ENCODE measurements around the gene HOXD13.

The HOXD13 gene

DNA sequence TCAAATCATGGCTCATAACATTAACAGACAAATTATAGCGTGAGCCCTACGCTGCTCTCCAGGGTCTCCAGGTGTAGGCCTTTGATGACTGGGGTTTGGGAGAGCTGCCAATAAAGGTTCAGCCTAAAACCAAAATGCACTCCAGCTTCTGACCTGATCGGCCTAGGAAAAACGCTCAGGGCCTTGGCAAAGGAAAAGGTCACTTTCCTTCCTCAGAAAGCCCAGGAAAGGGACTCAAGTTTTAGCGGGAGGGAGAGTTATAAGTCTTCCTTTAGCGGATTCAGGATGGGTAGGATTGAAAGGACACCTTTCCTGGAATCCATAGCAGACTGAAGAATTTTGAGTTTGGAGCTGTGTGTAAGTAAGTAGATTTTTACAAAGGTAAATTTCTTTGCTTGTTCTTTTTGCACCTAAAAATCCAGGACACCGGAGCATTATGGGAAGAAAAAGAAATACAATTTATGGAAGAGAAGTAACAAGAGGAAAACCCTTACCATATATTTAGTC is 17.5 kb upstream of the HOXD13 start:
- H3K27ac ChIP-seq (ENCODE audit: low read depth, low read length): no peak overlapping the region
- peaks cover 100% of the 10 kb centered on the region for H3K27me3 ChIP-seq (ENCODE audit: insufficient read depth, low read length)
- H3K36me3 ChIP-seq (ENCODE audit: insufficient read depth, low read length): no peaks in the 10 kb centered on the region
- H3K9ac ChIP-seq (ENCODE audit: low read depth, low read length): no peak overlapping the region
- peak overlapping the region; percentile 44 for H3K4me3 ChIP-seq (ENCODE audit: low read length)
- 69% methylated on average over 6 of the region's 7 CpGs for WGBS
- no peaks in the 10 kb centered on the region for H3K9me3 ChIP-seq (ENCODE audit: insufficient read depth, low read depth, low read length)
- 0 out of 2 replicates have a peak, but pooled peaks cover 4% of the 10 kb centered on the region for H3K4me1 ChIP-seq (ENCODE audit: insufficient read depth, low read length)

- Histone ChIP-seq H3K36me3 (ENCODE audit: insufficient read depth, low read length) (no peaks in the 10 kb centered on the region), H3K9me3 (ENCODE audit: insufficient read depth, low read depth, low read length) (no peaks in the 10 kb centered on the region), H3K27ac (ENCODE audit: low read depth, low read length) (no peak overlapping the region), H3K4me1 (ENCODE audit: insufficient read depth, low read length) (0 out of 2 replicates have a peak, but pooled peaks cover 4% of the 10 kb centered on the region), H3K9ac (ENCODE audit: low read depth, low read length) (no peak overlapping the region), H3K4me3 (ENCODE audit: low read length) (peak overlapping the region; percentile 44), H3K27me3 (ENCODE audit: insufficient read depth, low read length) (peaks cover 98% of the 10 kb centered on the region)
- 28% methylated on average over 14 of the region's 15 CpGs for WGBS
Measured at GRCh38 chr2:176075481-176075880, 17.0 kb upstream of the HOXD13 start.

DNA sequence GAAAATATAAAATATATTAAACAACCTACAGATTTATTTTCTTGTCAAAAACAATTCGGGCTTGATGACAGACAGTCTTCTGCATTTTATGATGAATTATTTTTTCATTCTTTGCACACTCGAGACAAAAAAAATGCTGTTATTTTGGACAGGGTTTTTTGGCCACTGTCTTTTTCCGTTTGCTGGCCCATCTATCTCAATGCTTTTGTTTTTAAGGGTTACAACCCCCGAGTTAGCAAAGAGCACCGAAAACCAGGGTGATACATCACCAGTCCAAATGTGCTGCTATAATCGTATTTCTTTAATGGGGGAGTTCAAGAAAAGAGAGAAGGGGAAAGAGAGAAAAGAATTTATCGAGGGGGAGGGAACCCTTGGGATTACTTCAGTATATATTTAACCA is 16.5 kb upstream of the HOXD13 start:
- H3K27me3 ChIP-seq (ENCODE audit: insufficient read depth, low read length): peaks cover 98% of the 10 kb centered on the region
- 69% methylated on average over 6 of the region's 7 CpGs for WGBS

GRCh38 chr2:176076796-176077195 is 15.7 kb upstream of the HOXD13 start:
- Histone ChIP-seq H3K4me3 (ENCODE audit: low read length) (no peak overlapping the region), H3K27ac (ENCODE audit: low read depth, low read length) (no peak overlapping the region), H3K4me1 (ENCODE audit: insufficient read depth, low read length) (peaks cover 4% of the 10 kb centered on the region; the same call in 1 of the 2 replicates), H3K36me3 (ENCODE audit: insufficient read depth, low read length) (no peaks in the 10 kb centered on the region), H3K9me3 (ENCODE audit: insufficient read depth, low read depth, low read length) (no peaks in the 10 kb centered on the region), H3K9ac (ENCODE audit: low read depth, low read length) (no peak overlapping the region), H3K27me3 (ENCODE audit: insufficient read depth, low read length) (peaks cover 98% of the 10 kb centered on the region)
- WGBS: 71% methylated on average over 2 of the region's 2 CpGs

More for the DNA sequence above, 16.5 kb upstream of the HOXD13 start:
- no peak overlapping the region for H3K27ac ChIP-seq (ENCODE audit: low read depth, low read length)
- no peaks in the 10 kb centered on the region for H3K36me3 ChIP-seq (ENCODE audit: insufficient read depth, low read length)
- no peak overlapping the region for H3K4me3 ChIP-seq (ENCODE audit: low read length)
- H3K9me3 ChIP-seq (ENCODE audit: insufficient read depth, low read depth, low read length): no peaks in the 10 kb centered on the region
- H3K4me1 ChIP-seq (ENCODE audit: insufficient read depth, low read length): 0 out of 2 replicates have a peak, but pooled peaks cover 4% of the 10 kb centered on the region
- H3K9ac ChIP-seq (ENCODE audit: low read depth, low read length): no peak overlapping the region

GRCh38 chr2:176078541-176079284 is 13.8 kb upstream of the HOXD13 start:
- 9% methylated on average over 25 of the region's 25 CpGs for WGBS
- no peaks in the 10 kb centered on the region for H3K36me3 ChIP-seq (ENCODE audit: insufficient read depth, low read length)
- H3K27ac ChIP-seq (ENCODE audit: low read depth, low read length): no peak overlapping the region
- peaks cover 99% of the 10 kb centered on the region for H3K27me3 ChIP-seq (ENCODE audit: insufficient read depth, low read length)
- H3K9me3 ChIP-seq (ENCODE audit: insufficient read depth, low read depth, low read length): no peaks in the 10 kb centered on the region
- no peak overlapping the region for H3K9ac ChIP-seq (ENCODE audit: low read depth, low read length)
- H3K4me1 ChIP-seq (ENCODE audit: insufficient read depth, low read length): peaks cover 4% of the 10 kb centered on the region; the same call in 1 of the 2 replicates
- H3K4me3 ChIP-seq (ENCODE audit: low read length): peak overlapping the region; percentile 46

- no peak overlapping the region for H3K27ac ChIP-seq (ENCODE audit: low read depth, low read length)
Measured at GRCh38 chr2:176079285-176079830, 13.2 kb upstream of the HOXD13 start.

GRCh38 chr2:176079831-176080539 is 12.5 kb upstream of the HOXD13 start:
- peaks cover 99% of the 10 kb centered on the region for H3K27me3 ChIP-seq (ENCODE audit: insufficient read depth, low read length)
- H3K4me1 ChIP-seq (ENCODE audit: insufficient read depth, low read length): peaks cover 4% of the 10 kb centered on the region; the same call in 1 of the 2 replicates
- H3K4me3 ChIP-seq (ENCODE audit: low read length): peak overlapping the region; percentile 46
- no peaks in the 10 kb centered on the region for H3K9me3 ChIP-seq (ENCODE audit: insufficient read depth, low read depth, low read length)
- no peaks in the 10 kb centered on the region for H3K36me3 ChIP-seq (ENCODE audit: insufficient read depth, low read length)
- WGBS: under 1% methylated on average over 82 of the region's 86 CpGs
- H3K9ac ChIP-seq (ENCODE audit: low read depth, low read length): no peak overlapping the region
- no peak overlapping the region for H3K27ac ChIP-seq (ENCODE audit: low read depth, low read length)

More at GRCh38 chr2:176079285-176079830, 13.2 kb upstream of the HOXD13 start:
- Histone ChIP-seq H3K4me3 (ENCODE audit: low read length) (peak overlapping the region; percentile 46), H3K4me1 (ENCODE audit: insufficient read depth, low read length) (peaks cover 4% of the 10 kb centered on the region; the same call in 1 of the 2 replicates), H3K9ac (ENCODE audit: low read depth, low read length) (no peak overlapping the region), H3K27me3 (ENCODE audit: insufficient read depth, low read length) (peaks cover 99% of the 10 kb centered on the region), H3K36me3 (ENCODE audit: insufficient read depth, low read length) (no peaks in the 10 kb centered on the region), H3K9me3 (ENCODE audit: insufficient read depth, low read depth, low read length) (no peaks in the 10 kb centered on the region)
- under 1% methylated on average over 30 of the region's 30 CpGs for WGBS

DNA sequence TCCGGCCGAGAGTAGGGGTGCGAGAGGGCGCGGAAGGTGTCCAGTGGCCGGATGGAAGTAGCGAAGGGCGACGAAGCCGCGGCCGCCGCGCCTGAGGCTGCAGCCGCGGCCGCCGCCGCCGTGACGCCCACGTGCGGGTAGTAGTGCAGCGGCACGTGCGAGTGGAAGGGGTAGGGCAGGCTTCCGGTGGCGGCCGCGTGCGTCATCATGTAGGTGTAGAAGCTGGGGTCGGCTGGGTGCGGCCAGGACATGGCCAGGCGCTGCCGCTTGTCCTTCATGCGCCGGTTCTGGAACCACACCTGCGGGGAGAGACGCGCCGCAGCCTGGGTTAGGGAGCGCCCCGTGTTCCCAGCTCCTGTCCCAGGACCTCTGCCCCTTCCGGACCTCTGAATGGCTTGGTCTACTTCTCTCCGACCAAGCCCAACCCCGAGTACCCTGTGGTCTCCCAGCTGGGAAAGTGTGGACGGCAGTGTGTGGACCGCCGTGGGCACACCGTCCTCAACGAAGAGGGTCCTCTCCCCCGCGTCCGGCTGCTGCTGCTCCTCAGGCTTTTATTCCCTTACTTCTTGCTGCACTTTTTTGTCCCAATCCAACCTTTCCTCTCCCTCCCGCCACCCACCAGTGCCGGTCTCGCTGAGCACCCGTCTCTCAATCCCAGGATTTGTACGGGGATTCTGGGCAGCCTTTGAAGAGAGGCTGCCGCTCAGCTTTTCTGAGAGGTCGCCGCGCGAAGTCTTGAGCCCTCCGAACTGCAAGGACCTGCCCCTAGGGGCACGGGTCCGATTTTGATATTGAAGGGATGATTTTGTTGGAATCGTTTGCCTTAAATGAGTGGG is 11.8 kb upstream of the HOXD13 start:
- no peak overlapping the region for H3K27ac ChIP-seq (ENCODE audit: low read depth, low read length)
- no peak overlapping the region for H3K9ac ChIP-seq (ENCODE audit: low read depth, low read length)
- peaks cover 4% of the 10 kb centered on the region; the same call in 1 of the 2 replicates for H3K4me1 ChIP-seq (ENCODE audit: insufficient read depth, low read length)
- H3K9me3 ChIP-seq (ENCODE audit: insufficient read depth, low read depth, low read length): no peaks in the 10 kb centered on the region
- 2% methylated on average over 68 of the region's 68 CpGs for WGBS
- peak overlapping the region; percentile 42 for H3K4me3 ChIP-seq (ENCODE audit: low read length)
- peaks cover 99% of the 10 kb centered on the region for H3K27me3 ChIP-seq (ENCODE audit: insufficient read depth, low read length)
- H3K36me3 ChIP-seq (ENCODE audit: insufficient read depth, low read length): no peaks in the 10 kb centered on the region

- Histone ChIP-seq H3K27ac (ENCODE audit: low read depth, low read length) (no peak overlapping the region), H3K36me3 (ENCODE audit: insufficient read depth, low read length) (no peaks in the 10 kb centered on the region), H3K4me3 (ENCODE audit: low read length) (no peak overlapping the region), H3K9me3 (ENCODE audit: insufficient read depth, low read depth, low read length) (no peaks in the 10 kb centered on the region), H3K9ac (ENCODE audit: low read depth, low read length) (no peak overlapping the region), H3K27me3 (ENCODE audit: insufficient read depth, low read length) (peaks cover 99% of the 10 kb centered on the region), H3K4me1 (ENCODE audit: insufficient read depth, low read length) (peaks cover 4% of the 10 kb centered on the region; the same call in 1 of the 2 replicates)
- 5% methylated on average over 15 of the region's 17 CpGs for WGBS
Measured at GRCh38 chr2:176081376-176081836, 11.1 kb upstream of the HOXD13 start.

DNA sequence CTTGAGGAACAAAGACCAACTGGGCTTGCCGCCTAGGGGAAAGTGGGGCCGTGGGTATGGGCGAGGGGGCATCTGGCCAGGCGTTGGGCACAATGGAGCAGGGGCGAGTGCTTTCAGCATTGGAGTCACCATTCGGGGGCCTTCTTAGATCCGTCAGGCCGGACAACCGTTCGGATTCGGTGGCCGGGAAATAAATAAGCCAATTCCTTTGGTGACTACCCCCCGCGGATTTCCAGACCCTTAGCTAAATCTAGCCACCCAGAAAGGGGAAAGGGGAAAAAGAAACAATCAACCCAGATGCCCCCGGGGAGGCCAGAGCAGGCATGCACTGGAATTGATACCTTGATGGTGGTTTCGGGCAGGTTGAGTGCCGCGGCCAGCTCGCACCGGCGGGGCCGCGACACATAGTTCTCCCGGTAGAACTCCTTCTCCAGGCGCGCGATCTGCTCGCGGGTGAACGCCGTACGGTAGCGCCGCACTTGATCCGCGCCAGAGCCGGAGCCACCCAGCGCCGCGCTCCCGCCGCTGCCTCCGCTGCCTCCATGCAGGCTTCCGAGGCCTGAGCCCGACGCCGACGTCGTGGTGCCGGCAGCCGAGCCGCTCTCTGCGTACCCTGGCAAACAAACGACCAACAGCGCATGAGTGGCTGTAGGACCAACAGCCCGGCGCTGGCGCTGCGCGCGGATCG is 10.5 kb upstream of the HOXD13 start:
- Histone ChIP-seq H3K4me3 (ENCODE audit: low read length) (peak overlapping the region; percentile 14; the same call in 1 of the 2 replicates), H3K27me3 (ENCODE audit: insufficient read depth, low read length) (peaks cover 99% of the 10 kb centered on the region)
- WGBS: 2% methylated on average over 62 of the region's 62 CpGs

More for the DNA sequence above, 10.5 kb upstream of the HOXD13 start:
- Histone ChIP-seq H3K4me1 (ENCODE audit: insufficient read depth, low read length) (peaks cover 4% of the 10 kb centered on the region; the same call in 1 of the 2 replicates), H3K36me3 (ENCODE audit: insufficient read depth, low read length) (no peaks in the 10 kb centered on the region), H3K9ac (ENCODE audit: low read depth, low read length) (no peak overlapping the region), H3K9me3 (ENCODE audit: insufficient read depth, low read depth, low read length) (no peaks in the 10 kb centered on the region), H3K27ac (ENCODE audit: low read depth, low read length) (no peak overlapping the region)

All from HUES64 (cell line).